Measurements from ENCODE around the gene DNAAF3.

DNA sequence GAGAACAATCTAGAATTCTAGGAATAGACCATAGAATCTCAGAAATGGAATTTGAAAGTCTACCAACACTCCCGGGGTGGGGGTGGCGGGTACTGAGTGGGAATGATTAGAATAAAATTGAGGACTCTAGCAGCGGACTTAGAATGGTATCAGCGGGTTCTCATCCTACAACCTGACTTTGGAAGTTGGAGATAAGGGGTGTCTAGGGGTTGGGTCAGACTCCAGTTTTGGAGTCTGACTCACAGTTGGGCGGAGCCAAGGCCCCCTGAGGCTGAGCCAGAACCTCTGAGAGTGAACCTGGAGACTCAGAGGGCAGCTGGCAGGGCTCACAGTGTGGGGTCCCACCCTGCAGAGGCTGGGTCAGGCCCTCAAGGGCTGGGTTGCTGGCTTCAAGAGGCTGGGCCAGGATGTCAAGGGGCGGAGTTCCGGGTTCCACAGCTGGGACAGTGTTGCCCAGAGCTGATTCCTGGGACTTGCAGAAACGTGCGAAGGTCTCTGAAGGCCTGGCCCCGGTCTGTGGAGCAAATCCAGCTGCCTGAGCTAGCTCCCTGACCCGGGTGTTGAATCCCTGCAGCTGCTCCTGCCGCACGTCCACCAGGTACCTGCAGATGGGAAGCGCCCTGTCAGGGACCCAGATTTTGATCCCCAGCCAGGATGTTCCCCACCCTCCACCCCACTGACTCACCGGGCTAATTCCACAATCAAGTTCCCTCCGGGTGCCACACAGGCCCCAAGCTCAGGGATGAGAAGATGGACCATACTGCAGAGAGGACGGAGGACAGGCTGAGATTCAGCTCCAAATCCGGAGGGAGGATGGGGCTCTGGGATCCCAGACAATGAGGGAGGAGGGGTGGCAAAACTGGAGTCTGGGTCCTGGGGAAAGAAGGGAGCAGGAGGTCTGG, 7.3 kb downstream of the DNAAF3 start:
- TF ChIP-seq, protein P1, sequence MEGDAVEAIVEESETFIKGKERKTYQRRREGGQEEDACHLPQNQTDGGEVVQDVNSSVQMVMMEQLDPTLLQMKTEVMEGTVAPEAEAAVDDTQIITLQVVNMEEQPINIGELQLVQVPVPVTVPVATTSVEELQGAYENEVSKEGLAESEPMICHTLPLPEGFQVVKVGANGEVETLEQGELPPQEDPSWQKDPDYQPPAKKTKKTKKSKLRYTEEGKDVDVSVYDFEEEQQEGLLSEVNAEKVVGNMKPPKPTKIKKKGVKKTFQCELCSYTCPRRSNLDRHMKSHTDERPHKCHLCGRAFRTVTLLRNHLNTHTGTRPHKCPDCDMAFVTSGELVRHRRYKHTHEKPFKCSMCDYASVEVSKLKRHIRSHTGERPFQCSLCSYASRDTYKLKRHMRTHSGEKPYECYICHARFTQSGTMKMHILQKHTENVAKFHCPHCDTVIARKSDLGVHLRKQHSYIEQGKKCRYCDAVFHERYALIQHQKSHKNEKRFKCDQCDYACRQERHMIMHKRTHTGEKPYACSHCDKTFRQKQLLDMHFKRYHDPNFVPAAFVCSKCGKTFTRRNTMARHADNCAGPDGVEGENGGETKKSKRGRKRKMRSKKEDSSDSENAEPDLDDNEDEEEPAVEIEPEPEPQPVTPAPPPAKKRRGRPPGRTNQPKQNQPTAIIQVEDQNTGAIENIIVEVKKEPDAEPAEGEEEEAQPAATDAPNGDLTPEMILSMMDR (IDR thresholded peaks at IDR 0.05 in 4 of 5, conservative IDR thresholded peaks at IDR 0.05 in 1 of 5): no peak
- no peak for TF ChIP-seq POLR2A (IDR thresholded peaks at IDR 0.05)

Measured in gastrocnemius medialis (tissue), 4 donors.